Measurements from ENCODE around the gene CHSY1.

The CHSY1 gene

DNA sequence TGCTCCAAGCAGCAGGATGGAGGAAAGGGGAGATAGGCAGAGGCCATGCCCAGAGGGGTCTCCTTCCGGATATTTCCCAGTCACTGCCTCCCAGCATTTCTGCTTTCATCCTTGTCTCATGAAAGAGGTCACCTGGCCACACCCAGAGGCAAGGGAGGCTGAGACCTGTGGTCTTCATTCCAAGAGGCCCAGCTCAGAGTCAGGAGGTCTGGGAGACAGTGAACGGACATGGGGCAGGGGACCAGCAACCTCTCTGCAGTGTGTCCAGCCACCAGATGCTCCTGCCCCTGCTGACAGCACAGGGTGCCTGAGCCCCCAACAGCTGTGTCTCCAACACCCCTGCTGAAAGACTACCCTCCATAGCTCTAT is 111.2 kb downstream of the CHSY1 start:
- Mint-ChIP-seq H3K27me3 (no peaks in the 10 kb centered on the region), H3K9me3 (peaks cover 12% of the 10 kb centered on the region), H3K36me3 (no peaks in the 10 kb centered on the region), H3K4me1 (peaks cover 45% of the 10 kb centered on the region), H3K4me3 (no peak overlapping the region), H3K27ac (peak overlapping the region; percentile 48)
- no peak for ATAC-seq

DNA sequence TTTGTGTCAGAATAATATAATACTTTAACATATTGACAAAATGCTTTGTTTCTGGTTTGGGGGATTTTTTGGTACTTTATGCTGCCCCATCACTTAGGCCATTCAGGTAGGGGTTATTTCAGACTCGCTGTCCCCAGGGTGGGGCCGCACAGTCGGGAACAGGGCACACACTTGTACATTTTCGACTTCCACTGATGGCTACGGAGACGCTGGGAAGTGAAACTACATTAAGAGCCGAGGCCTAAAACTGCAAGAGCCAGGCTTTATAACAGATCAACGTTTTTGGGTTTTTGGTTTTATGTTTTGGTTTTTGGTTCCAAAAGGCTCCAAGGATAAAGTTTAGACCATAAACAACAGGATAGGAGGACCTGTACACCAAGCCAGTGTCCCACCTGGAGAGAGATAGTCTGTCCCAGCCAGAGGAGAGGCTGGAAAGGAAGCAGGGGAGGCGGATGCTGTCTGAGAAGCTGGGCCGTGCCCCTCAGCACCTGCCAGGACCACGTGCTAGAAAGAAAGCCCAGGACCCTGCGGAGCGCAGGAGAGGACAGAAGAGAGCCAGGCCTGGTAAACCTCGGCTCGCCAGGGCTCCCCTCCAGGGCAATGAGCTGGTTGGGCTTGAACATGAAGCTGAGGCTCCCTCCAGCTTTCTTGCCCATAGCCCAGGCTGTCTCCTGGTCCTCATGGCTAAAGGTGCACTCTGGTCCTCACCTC is 111.7 kb downstream of the CHSY1 start:
- Mint-ChIP-seq H3K27ac (peak overlapping the region; percentile 48), H3K9me3 (peaks cover 12% of the 10 kb centered on the region), H3K4me1 (peaks cover 50% of the 10 kb centered on the region), H3K27me3 (no peaks in the 10 kb centered on the region), H3K4me3 (peak overlapping the region; percentile 28), H3K36me3 (no peaks in the 10 kb centered on the region)
- ATAC-seq: no peak

DNA sequence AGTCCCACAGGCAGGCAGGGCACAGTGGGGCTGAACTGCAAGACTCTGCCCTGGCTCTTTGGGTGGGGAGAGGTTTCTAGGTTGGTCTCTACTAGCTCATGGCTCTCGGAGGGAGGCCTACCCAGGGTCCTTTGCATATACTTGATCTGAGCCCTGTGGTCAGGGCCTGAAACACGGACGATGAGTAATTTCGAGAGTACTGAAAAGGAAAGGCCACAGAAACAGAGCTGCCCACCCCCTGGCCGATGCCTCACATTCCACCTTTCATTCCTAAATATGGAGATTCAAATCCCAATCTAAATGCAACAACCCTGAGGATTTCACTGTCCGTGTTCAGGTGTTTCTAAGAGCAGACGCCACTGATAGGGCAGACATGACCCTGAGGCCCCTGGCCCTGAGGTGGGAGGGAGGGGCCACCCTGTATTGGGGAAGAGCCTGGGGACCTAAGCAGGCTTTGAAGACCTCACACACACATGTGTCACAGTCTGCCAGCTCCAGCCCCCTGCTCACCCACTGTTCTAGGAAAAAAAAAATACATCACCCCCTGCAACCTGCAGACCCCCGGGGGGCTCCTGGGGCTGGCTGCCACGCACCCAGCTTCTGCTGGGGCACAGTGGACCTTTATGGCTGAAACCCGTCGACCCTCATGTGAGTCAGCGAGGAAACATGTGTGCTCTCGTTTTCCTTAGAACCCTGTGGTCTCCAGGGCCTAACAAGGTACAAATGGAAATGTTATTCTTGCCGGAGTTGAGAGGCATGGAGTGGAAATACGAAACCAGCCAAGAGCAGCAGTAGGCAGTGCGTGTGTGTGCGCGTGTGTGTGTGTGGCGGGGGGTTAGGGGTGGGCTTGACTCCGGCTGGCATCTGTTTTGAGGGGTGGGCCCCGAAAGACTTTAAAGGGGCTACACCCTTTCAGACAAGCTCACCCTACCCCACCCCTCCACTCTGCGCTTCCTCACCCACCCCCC is 112.7 kb downstream of the CHSY1 start:
- peaks cover 51% of the 10 kb centered on the region for H3K4me1 Mint-ChIP-seq
- peak; percentile 37 for ATAC-seq
- no peak overlapping the region for H3K4me3 Mint-ChIP-seq
- H3K36me3 Mint-ChIP-seq: no peaks in the 10 kb centered on the region
- H3K27me3 Mint-ChIP-seq: no peaks in the 10 kb centered on the region
- peaks cover 9% of the 10 kb centered on the region for H3K9me3 Mint-ChIP-seq
- peak overlapping the region; percentile 48 for H3K27ac Mint-ChIP-seq

DNA sequence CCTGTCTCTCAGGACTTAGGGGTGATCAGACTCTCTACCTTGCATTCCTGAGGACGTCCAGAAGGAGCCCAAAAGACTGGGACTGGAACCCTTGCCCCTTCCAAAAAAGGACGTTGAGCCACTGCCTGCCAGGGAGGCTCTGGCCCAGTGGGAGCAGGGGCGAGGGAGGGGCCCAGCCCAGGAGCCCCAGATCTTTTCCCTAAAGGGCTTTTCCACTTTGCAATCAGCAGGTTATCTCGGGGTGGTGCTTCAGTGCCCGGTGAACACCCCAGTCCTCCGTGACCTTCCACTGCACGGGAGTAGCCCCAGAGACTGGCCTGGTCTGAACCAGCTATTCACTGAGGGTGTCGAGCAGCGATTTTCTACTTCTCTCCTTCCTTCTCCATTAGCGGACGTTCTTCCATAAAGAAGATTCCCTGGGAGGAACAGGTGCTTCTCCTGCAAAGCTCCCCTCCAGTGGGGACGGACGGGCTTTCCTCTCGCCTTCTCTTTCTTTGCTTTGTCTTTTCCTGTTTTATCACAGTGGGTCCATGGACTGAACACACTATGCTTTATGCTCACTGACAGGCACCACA is 113.7 kb downstream of the CHSY1 start:
- Mint-ChIP-seq H3K4me1 (peaks cover 57% of the 10 kb centered on the region), H3K36me3 (no peaks in the 10 kb centered on the region), H3K27ac (no peak overlapping the region), H3K4me3 (no peak overlapping the region), H3K27me3 (no peaks in the 10 kb centered on the region), H3K9me3 (peaks cover 9% of the 10 kb centered on the region)
- ATAC-seq: no peak

DNA sequence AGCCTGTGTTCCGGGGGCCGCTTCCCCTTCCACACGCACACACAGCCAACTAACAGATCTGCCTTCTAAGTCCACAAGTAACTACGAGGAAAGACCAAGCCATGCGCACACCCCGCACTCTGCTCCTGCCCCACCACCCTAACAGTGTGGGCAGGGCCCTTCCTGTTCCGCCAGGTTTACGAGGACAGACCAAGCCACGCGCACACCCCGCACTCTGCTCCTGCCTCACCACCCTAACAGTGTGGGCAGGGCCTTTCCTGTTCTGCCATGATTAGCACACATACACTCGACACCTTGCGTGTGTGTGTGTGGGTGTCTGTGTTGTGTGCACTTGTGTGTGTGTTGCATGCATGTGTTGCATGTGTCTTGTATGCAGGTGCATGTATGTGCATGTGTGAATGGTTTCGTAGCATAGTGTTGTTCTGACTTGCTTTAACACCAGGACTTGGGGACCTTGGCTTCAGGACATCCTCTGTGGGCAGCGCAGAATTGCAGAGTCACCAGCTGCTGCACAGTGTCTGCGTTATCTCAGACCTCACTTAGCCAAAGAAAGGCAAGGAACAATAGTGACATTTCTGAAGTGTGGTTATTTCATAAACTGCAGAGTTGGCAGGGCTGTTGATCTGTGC is 114.4 kb downstream of the CHSY1 start:
- Mint-ChIP-seq H3K4me1 (peaks cover 57% of the 10 kb centered on the region), H3K4me3 (no peak overlapping the region)

DNA sequence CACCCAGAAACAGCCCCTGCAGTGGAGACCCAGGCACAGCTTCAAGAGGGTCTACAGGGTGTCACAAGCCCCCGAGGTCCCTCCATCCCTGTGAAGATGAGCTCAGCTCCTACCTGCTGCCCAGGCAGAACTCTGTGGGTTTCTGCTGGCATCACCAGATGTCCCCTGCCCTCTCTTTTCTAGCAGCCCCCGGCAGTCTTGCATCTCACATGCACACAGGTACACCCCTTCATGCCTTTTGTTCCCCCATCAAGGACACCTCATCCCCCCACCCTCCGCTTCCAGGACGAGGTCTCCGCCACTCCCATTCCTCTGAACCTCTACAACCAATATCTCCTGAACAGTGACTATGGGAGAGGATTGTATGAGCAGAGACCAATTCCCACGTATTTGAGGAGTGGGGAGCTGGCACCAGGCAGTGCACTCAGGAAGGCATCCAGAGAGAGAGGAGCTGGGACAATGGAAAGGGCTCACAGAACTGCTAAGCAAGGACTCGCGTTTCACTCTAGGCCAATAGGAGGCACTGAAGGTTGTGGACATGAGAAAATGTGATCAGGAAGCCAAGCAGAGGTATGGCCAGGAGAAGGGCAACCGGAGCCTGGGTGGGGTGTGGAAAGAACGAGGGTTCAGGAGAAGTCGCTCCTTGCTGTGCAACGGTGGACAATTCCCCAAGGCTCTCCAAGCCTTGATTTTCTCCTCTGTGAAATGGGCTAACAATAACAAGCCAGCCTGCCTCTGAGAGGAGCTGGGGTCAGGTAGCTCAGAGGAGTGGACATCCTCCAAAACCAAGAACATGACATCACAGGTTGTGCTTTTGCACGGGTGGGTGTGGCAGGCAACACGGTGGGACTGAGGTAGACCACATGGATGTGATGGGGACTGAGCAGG is 115.2 kb downstream of the CHSY1 start:
- no peak for ATAC-seq
- no peaks in the 10 kb centered on the region for H3K36me3 Mint-ChIP-seq
- no peak overlapping the region for H3K4me3 Mint-ChIP-seq
- peak overlapping the region; percentile 36 for H3K27ac Mint-ChIP-seq
- H3K27me3 Mint-ChIP-seq: no peaks in the 10 kb centered on the region
- peaks cover under 1% of the 10 kb centered on the region for H3K9me3 Mint-ChIP-seq
- H3K4me1 Mint-ChIP-seq: peaks cover 57% of the 10 kb centered on the region

More for the DNA sequence above, 114.4 kb downstream of the CHSY1 start:
- peaks cover 9% of the 10 kb centered on the region for H3K9me3 Mint-ChIP-seq
- no peaks in the 10 kb centered on the region for H3K27me3 Mint-ChIP-seq
- no peak overlapping the region for H3K27ac Mint-ChIP-seq
- ATAC-seq: no peak
- no peaks in the 10 kb centered on the region for H3K36me3 Mint-ChIP-seq

DNA sequence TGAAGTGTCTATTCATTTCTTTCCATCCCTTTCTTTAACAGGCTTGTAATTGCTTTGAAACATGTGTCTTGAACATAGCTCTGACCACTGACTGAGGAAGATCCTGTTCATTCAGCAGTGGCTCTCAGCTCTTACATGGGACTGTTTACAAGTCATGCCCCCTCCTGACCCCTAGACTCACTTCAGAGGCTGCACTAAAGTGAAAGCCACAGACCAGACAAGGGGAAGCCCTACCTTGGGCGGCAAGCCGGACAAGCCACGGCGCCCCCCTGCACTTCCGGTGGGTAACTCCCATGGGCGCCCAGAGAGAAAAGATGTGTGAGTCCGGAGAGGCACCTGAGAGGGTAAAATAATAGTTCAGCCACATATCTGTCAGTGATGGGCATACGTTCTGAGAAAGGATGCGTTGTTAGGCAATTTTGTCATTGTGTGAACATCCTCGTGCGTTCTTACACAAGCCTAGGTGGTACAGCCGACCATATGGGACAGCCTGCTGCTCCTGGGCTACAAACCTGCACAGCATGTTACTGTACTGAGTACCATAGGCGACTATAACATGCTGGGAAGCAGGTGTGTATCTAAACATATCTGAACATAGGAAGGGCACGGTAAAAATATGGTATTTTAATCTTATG is 116.2 kb downstream of the CHSY1 start:
- Mint-ChIP-seq H3K4me3 (peak overlapping the region; percentile 42), H3K9me3 (no peaks in the 10 kb centered on the region)
- peak; percentile 85 for ATAC-seq

DNA sequence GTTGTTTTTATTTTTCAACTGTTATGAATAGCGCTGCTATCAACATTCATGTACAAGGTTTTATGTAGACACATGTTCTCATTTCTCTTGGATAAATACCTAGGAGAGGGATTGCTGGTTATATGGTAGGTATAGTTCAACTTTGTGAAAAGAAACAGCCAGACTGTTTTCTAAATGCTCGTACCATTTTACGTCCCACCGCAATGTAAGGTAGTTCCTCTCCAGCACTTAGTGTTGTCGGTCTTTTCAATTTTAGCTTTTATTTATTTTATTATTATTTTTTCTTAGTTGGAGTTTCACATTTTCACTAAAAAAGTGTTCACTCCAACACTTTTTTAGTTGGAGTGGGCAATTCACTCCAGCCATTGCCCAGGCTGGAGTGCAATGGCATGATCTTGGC is 117.1 kb downstream of the CHSY1 start:
- peaks cover 65% of the 10 kb centered on the region for H3K4me1 Mint-ChIP-seq

More for the DNA sequence above, 116.2 kb downstream of the CHSY1 start:
- H3K27ac Mint-ChIP-seq: peak overlapping the region; percentile 36
- peaks cover 64% of the 10 kb centered on the region for H3K4me1 Mint-ChIP-seq
- H3K27me3 Mint-ChIP-seq: no peaks in the 10 kb centered on the region
- H3K36me3 Mint-ChIP-seq: no peaks in the 10 kb centered on the region

DNA sequence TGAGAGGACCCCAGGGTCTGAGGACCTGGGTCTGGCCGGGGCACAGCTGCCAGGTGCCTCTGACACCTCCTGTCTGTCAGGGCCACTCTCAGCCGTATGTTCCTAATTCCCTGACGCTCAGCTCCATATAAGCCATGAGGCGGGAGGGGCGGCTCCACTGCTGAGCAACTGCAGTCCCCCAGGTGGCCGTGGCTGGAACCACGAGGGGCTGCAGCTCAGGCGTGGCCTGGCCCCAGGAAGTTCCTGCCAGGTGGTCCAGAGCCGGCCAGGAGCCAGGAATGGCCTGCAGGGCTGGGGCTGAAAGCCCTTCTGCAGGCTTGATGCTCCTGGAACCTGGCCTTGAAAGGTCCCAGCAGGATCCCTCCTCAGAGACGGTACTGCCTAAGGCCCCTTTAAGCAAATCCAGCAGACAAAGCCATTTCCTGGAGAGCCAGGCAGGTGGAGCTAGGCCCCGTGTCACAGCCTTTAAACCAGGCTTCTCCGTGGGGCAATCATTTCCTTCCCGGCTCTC is 118.0 kb downstream of the CHSY1 start:
- Mint-ChIP-seq H3K27ac (no peak overlapping the region), H3K4me3 (no peak overlapping the region), H3K27me3 (no peaks in the 10 kb centered on the region), H3K4me1 (peaks cover 64% of the 10 kb centered on the region), H3K36me3 (peaks cover 6% of the 10 kb centered on the region), H3K9me3 (peaks cover 4% of the 10 kb centered on the region)
- ATAC-seq: no peak

More for the DNA sequence above, 117.1 kb downstream of the CHSY1 start:
- H3K27me3 Mint-ChIP-seq: no peaks in the 10 kb centered on the region
- no peak overlapping the region for H3K4me3 Mint-ChIP-seq
- no peak for ATAC-seq
- H3K36me3 Mint-ChIP-seq: peaks cover 6% of the 10 kb centered on the region
- H3K9me3 Mint-ChIP-seq: peaks cover 4% of the 10 kb centered on the region
- H3K27ac Mint-ChIP-seq: no peak overlapping the region

DNA sequence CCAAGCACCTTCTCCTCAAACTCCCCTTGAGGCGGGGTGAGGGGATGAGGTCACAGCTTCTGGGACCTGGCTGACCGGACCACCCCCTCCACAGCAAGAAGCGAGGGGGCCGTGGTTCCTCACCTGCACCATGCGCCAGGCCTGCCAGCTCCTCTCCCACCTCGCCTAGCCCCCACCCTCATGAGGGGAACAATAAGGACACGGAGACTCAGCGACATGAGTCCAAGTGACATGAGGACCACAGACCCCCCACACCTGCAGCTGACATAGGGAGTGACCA is 118.7 kb downstream of the CHSY1 start:
- Mint-ChIP-seq H3K4me3 (no peak overlapping the region), H3K36me3 (peaks cover 9% of the 10 kb centered on the region), H3K27me3 (no peaks in the 10 kb centered on the region), H3K9me3 (peaks cover 4% of the 10 kb centered on the region), H3K4me1 (peaks cover 64% of the 10 kb centered on the region), H3K27ac (no peak overlapping the region)
- no peak for ATAC-seq

DNA sequence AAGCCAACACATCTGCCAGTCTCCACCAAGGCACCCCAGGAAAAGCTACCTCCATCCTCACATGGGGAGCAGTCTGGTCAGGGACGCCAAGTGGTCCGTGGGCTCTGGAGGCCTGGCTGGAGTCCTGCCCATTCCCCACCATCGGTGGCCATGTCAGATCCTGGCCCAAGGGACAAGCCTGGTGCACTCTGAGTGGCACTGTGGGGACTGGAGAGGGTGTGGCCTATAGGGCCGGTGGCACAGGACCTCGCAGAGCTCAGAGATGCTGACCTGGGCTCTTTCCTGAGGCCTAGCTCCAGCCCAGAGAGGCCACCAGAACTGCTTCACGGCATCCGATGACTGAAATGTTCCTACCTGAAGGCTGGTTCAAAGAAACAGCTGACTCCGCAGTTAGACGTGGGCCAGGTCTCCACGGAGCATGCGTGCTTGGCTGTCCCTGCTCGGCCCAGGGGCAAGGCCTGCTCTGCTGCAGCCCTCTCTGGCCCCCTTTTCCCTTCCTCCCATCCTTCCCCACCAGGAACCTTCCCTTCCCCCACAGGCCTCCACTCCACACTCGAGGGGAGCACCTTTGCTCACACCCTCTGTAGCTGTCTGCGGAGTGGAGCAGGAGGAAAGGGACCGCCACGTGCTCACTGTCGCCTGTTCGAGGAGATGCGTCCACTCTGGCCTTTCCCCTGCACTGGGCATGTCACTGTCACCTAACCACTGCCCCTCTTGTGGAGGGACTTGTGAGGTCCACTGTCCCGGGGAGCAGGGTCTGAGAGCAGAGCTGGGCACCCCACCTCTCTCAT is 119.3 kb downstream of the CHSY1 start:
- Mint-ChIP-seq H3K9me3 (peaks cover 7% of the 10 kb centered on the region), H3K4me1 (peaks cover 67% of the 10 kb centered on the region), H3K27ac (no peak overlapping the region), H3K36me3 (peaks cover 14% of the 10 kb centered on the region), H3K27me3 (no peaks in the 10 kb centered on the region), H3K4me3 (no peak overlapping the region)
- ATAC-seq: no peak

DNA sequence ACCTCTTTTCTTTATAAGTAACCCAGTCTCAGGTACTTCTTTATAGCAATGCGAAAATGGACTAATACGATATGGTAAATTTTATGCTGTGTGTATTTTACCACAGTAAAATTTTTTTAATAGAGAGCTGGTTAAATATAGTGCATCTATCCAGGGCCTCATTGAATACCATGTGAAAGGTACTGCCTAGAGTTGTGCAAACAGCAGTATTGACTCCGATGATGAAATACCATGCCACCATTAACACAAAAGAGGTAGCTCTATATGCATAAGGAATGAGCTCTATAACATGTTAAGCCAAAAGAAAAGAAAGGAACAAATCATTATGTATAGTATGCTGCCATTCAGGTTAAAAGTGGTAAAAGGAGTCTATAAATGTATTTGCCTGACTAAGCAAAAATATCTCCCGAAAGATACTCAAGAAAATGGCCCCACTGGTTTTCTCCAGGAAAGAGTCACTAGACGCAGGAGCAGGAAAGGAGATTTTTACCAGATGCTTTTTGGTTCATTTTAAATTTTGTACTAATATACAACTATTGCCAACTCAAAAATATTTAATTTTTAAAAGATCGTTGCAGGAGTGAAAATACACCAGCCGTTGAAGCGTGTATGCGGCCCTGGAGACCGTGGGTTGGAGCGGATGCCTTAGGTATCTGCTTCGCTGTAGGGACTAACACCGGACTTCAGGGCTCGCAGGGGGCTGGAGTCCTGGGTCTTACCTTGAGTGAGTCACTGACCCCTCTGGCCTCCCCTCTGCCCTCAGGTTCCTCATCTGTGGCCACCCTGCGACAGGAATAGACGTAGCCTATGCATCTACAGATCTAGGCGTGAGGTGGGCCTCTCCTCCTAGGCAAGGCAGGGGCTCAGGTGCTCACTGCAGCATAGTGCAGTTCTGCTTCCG is 120.1 kb downstream of the CHSY1 start:
- Mint-ChIP-seq H3K36me3 (peaks cover 16% of the 10 kb centered on the region), H3K9me3 (peaks cover 7% of the 10 kb centered on the region), H3K4me1 (peaks cover 67% of the 10 kb centered on the region), H3K27me3 (no peaks in the 10 kb centered on the region), H3K4me3 (no peak overlapping the region), H3K27ac (no peak overlapping the region)
- no peak for ATAC-seq
